ENCODE results near the gene GLB1L. TPM values are rescaled to one million over a fixed set of nuclear protein-coding genes. Genes with fewer than 3 reads are reported as not detected.
"Not testable (repeated sequence)": the region's sequence is repeated elsewhere in the genome, so short reads cannot be mapped to it uniquely, and the experiment has no call there.

GLB1L gene
- total RNA-seq, 1 donor = 21.0 TPM

DNA sequence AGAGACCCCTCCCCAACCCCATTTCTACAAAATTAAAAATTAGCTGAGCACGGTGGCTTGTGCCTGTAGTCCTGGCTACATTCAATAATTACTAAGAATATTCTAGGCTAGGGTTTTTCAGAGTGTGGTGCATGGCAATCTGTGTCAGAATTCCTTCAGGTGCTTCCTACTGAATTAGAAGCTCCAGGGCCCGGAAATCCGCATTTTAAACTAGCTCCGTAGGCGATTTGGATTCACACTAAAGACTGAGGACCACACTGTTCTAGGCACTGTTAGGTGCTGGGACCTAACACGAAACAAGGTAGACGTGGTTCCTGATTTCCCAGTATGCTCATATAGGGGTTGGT lies 39.3 kb downstream of the GLB1L start:
- Histone ChIP-seq H3K27me3 (ENCODE audit: insufficient read depth, low read length) (no peaks in the 10 kb centered on the region), H3K27ac (ENCODE audit: low read depth, low read length) (peak overlapping the region; percentile 54), H3K4me1 (ENCODE audit: insufficient read depth, low read length) (peaks cover 18% of the 10 kb centered on the region), H3K9me3 (ENCODE audit: low read depth, low read length) (no peaks in the 10 kb centered on the region), H3K4me2 (ENCODE audit: insufficient read depth, low read length) (peak overlapping the region; percentile 100), H3K79me2 (ENCODE audit: insufficient read depth, low read length) (peaks cover 3% of the 10 kb centered on the region), H4K20me1 (ENCODE audit: insufficient read depth, low read length) (no peaks in the 10 kb centered on the region), H3K4me3 (ENCODE audit: insufficient read depth, low read length) (peak overlapping the region; percentile 80), H3K36me3 (ENCODE audit: insufficient read depth, low read length) (peaks cover 28% of the 10 kb centered on the region), H2AFZ (ENCODE audit: low read length) (peak overlapping the region; percentile 95)
- DNase-seq (ENCODE audit: insufficient read length, low spot score, missing footprints) = no peak
- TF ChIP-seq, protein P1, sequence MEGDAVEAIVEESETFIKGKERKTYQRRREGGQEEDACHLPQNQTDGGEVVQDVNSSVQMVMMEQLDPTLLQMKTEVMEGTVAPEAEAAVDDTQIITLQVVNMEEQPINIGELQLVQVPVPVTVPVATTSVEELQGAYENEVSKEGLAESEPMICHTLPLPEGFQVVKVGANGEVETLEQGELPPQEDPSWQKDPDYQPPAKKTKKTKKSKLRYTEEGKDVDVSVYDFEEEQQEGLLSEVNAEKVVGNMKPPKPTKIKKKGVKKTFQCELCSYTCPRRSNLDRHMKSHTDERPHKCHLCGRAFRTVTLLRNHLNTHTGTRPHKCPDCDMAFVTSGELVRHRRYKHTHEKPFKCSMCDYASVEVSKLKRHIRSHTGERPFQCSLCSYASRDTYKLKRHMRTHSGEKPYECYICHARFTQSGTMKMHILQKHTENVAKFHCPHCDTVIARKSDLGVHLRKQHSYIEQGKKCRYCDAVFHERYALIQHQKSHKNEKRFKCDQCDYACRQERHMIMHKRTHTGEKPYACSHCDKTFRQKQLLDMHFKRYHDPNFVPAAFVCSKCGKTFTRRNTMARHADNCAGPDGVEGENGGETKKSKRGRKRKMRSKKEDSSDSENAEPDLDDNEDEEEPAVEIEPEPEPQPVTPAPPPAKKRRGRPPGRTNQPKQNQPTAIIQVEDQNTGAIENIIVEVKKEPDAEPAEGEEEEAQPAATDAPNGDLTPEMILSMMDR (IDR thresholded peaks at IDR 0.05; ENCODE audit: extremely low read depth, low read depth, low read length) = no peak

DNA sequence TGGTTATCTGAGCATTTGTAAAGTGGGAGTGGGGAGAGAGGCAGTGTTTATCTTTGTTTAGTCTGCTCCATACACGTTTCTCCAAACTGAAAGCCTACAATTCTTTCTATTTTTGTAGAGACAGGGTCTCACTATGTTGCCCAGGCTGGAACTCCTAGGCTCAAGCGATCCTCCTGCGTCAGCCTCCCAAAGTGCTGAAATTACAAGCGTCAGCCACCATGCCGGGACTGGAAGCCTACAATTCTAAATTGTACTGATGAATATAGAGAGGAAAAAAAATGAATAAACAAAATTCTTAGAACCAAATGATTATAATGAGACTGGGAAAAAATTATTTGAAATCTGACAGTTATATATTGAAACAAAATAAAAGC lies 40.1 kb downstream of the GLB1L start:
- Histone ChIP-seq H3K27me3 (ENCODE audit: insufficient read depth, low read length) (no peaks in the 10 kb centered on the region), H3K4me3 (ENCODE audit: insufficient read depth, low read length) (no peak overlapping the region), H3K27ac (ENCODE audit: low read depth, low read length) (no peak overlapping the region), H3K4me1 (ENCODE audit: insufficient read depth, low read length) (peaks cover 18% of the 10 kb centered on the region), H3K79me2 (ENCODE audit: insufficient read depth, low read length) (peaks cover 3% of the 10 kb centered on the region), H3K36me3 (ENCODE audit: insufficient read depth, low read length) (peaks cover 20% of the 10 kb centered on the region), H2AFZ (ENCODE audit: low read length) (no peak overlapping the region), H3K4me2 (ENCODE audit: insufficient read depth, low read length) (no peak overlapping the region), H4K20me1 (ENCODE audit: insufficient read depth, low read length) (no peaks in the 10 kb centered on the region), H3K9me3 (ENCODE audit: low read depth, low read length) (no peaks in the 10 kb centered on the region)
- DNase-seq (ENCODE audit: insufficient read length, low spot score, missing footprints) = no peak
- TF ChIP-seq, protein P1 (IDR thresholded peaks at IDR 0.05; ENCODE audit: extremely low read depth, low read depth, low read length) = no peak

DNA sequence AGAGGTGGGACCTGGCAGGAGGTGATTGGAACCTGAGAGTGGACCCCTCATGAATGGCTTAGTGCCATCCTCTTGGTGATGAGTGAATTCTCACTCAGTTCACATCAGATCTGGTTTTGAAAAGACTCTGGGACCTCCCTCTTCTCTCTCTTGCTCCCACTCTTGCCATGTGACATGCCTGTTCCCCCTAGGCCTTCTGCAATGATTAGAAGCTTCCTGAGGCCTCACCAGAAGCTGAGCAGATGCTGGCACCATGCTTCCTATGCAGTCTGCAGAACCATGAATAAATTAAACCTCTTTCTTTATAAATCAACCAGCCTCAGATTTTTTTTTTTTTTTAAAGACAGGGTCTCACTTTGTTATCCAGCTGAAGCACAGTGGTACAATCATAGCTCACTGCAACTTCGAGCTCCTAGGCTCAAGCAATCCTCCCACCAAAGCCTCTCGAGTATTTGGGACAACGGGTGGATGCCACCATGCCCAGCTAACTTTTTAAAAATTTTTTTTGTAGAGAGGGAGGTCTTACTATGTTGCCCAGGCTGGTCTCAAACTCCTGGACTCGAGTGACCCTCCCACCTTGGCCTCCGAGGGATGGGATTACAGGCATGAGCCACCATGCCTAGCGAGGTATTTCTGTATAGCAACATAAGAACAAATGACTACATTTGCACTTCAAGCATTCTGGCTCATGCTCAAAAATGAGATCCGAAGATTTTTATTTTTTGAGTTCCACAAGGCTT lies 40.6 kb downstream of the GLB1L start:
- Histone ChIP-seq H3K79me2 (ENCODE audit: insufficient read depth, low read length) (peaks cover 3% of the 10 kb centered on the region), H3K4me3 (ENCODE audit: insufficient read depth, low read length) (no peak overlapping the region), H3K4me1 (ENCODE audit: insufficient read depth, low read length) (peaks cover 18% of the 10 kb centered on the region), H2AFZ (ENCODE audit: low read length) (no peak overlapping the region), H3K36me3 (ENCODE audit: insufficient read depth, low read length) (peaks cover 15% of the 10 kb centered on the region), H3K9me3 (ENCODE audit: low read depth, low read length) (no peaks in the 10 kb centered on the region), H3K27me3 (ENCODE audit: insufficient read depth, low read length) (no peaks in the 10 kb centered on the region), H3K4me2 (ENCODE audit: insufficient read depth, low read length) (no peak overlapping the region), H3K27ac (ENCODE audit: low read depth, low read length) (no peak overlapping the region), H4K20me1 (ENCODE audit: insufficient read depth, low read length) (no peaks in the 10 kb centered on the region)
- no peak for DNase-seq (ENCODE audit: insufficient read length, low spot score, missing footprints)
- TF ChIP-seq, protein P1 (IDR thresholded peaks at IDR 0.05; ENCODE audit: extremely low read depth, low read depth, low read length) = no peak

DNA sequence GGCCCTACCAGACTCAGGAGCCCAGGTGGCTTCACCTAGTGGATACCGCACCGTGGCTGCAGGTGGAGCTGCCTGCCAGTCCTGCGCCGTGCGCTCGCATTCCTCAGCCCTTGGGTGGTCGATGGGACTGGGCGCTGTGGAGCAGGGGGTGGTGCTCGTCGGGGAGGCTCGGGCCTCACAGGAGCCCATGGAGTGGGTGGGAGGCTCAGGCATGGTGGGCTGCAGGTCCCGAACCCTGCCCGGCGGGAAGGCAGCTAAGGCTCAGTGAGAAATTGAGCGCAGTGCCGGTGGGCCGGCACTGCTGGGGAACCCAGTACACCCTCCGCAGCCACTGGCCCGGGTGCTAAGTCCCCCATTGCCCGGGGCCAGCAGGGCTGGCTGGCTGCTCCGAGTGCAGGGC lies 43.9 kb downstream of the GLB1L start:
- not testable (repeated sequence) for H4K20me1 ChIP-seq (ENCODE audit: insufficient read depth, low read length); H3K36me3 ChIP-seq (ENCODE audit: insufficient read depth, low read length); H3K79me2 ChIP-seq (ENCODE audit: insufficient read depth, low read length); H3K4me3 ChIP-seq (ENCODE audit: insufficient read depth, low read length); H2AFZ ChIP-seq (ENCODE audit: low read length); H3K27me3 ChIP-seq (ENCODE audit: insufficient read depth, low read length); H3K4me2 ChIP-seq (ENCODE audit: insufficient read depth, low read length); H3K4me1 ChIP-seq (ENCODE audit: insufficient read depth, low read length); DNase-seq (ENCODE audit: insufficient read length, low spot score, missing footprints); H3K27ac ChIP-seq (ENCODE audit: low read depth, low read length); H3K9me3 ChIP-seq (ENCODE audit: low read depth, low read length)

DNA sequence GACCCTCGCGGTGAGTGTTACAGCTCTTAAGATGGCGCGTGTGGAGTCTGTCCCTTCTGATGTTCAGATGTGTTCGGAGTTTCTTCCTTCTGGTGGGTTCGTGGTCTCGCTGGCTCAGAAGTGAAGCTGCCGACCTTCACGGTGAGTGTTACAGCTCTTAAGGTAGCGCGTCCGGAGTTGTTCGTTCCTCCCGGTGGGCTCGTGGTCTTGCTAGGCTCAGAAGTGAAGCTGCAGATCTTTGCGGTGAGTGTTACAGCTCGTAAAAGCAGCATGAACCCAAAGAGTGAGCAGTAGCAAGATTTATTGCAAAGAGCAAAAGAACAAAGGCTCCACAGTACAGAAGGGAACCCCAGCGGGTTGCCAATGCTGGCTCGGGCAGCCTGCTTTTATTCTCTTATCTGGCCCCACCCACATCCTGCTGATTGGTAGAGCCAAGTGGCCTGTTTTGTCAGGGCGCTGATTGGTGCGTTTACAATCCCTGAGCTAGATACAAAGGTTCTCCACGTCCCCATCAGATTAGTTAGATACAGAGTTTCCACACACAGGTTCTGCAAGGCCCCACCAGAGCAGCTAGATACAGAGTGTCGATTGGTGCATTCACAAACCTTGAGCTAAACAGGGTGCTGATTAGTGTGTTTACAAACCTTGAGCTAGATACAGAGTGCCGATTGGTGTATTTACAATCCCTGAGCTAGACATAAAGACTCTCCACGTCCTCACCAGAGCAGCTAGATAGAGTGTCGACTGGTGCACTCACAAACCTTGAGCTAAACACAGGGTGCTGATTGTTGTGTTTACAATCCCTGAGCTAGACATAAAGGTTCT lies 44.5 kb downstream of the GLB1L start:
- not testable (repeated sequence) for H3K36me3 ChIP-seq (ENCODE audit: insufficient read depth, low read length); H2AFZ ChIP-seq (ENCODE audit: low read length); H3K27ac ChIP-seq (ENCODE audit: low read depth, low read length); H3K4me2 ChIP-seq (ENCODE audit: insufficient read depth, low read length); H3K79me2 ChIP-seq (ENCODE audit: insufficient read depth, low read length); H3K4me1 ChIP-seq (ENCODE audit: insufficient read depth, low read length); H3K4me3 ChIP-seq (ENCODE audit: insufficient read depth, low read length); H4K20me1 ChIP-seq (ENCODE audit: insufficient read depth, low read length); H3K27me3 ChIP-seq (ENCODE audit: insufficient read depth, low read length); DNase-seq (ENCODE audit: insufficient read length, low spot score, missing footprints); H3K9me3 ChIP-seq (ENCODE audit: low read depth, low read length)
